DND-41 (cell line): ENCODE results near the gene UGT8.

Experiments used
- ATAC-seq: fragments of 200-7000 bp; cut with Tn5 transposase; 3 replicates; pipeline ENCODE4 v1.9.1; 2021; ENCODE audit warnings: low read depth; ENCODE audit not compliant: insufficient read depth
- DNase-seq: peaks from one replicate; pipeline ENCODE4 v3.0.0-alpha.2; 2020
- H2AFZ ChIP-seq: 2 replicates; pipeline ENCODE4 v1.6.0; 2012; ENCODE audit warnings: low read depth, low read length
- H3K27ac ChIP-seq: 2 replicates; pipeline ENCODE4 v1.5.1; 2012; ENCODE audit warnings: low read length, inconsistent platforms
- H3K27me3 ChIP-seq: fragments of 200-600 bp; sonication (generic); 2 replicates; pipeline ENCODE4 v1.6.0; 2012; ENCODE audit warnings: low read length, mild to moderate bottlenecking, inconsistent platforms; ENCODE audit not compliant: insufficient read depth, poor library complexity
- H3K36me3 ChIP-seq: 2 replicates; pipeline ENCODE4 v1.5.1; 2012; ENCODE audit warnings: low read length, inconsistent platforms; ENCODE audit not compliant: insufficient read depth
- H3K4me1 ChIP-seq: 2 replicates; pipeline ENCODE4 v1.5.1; 2012; ENCODE audit warnings: mild to moderate bottlenecking, low read length; ENCODE audit not compliant: insufficient read depth
- H3K4me2 ChIP-seq: 2 replicates; pipeline ENCODE4 v1.6.0; 2012; ENCODE audit warnings: mild to moderate bottlenecking, moderate library complexity, low read length, inconsistent platforms; ENCODE audit not compliant: insufficient read depth
- H3K4me3 ChIP-seq, 2 experiments: fragments of 200-600 bp in 1 of 2; shearing (Covaris generic) in 1 of 2; 2 replicates each; pipeline ENCODE4 v1.5.1; 2012 to 2016; ENCODE audit warnings: inconsistent platforms in 2 of 2, low read length in 2 of 2, mild to moderate bottlenecking in 2 of 2, low read depth in 1 of 2, moderate library complexity in 1 of 2
- H3K79me2 ChIP-seq: 2 replicates; pipeline ENCODE4 v1.6.0; 2012; ENCODE audit warnings: low read length, inconsistent platforms; ENCODE audit not compliant: insufficient read depth
- H3K9ac ChIP-seq: 2 replicates; pipeline ENCODE4 v1.6.0; 2012; ENCODE audit warnings: low read depth, mild to moderate bottlenecking, inconsistent platforms, low read length, moderate library complexity
- H3K9me3 ChIP-seq: 2 replicates; pipeline ENCODE4 v1.5.1; 2012; ENCODE audit warnings: low read length, moderate library complexity, mild to moderate bottlenecking, inconsistent platforms; ENCODE audit not compliant: insufficient read depth, severe bottlenecking
- H4K20me1 ChIP-seq: 2 replicates; pipeline ENCODE4 v1.6.0; 2012; ENCODE audit warnings: low read length; ENCODE audit not compliant: insufficient read depth
- CTCF ChIP-seq: IDR thresholded peaks from 2 replicates; pipeline ENCODE4 v1.5.1; 2012; ENCODE audit warnings: borderline replicate concordance, low read length, moderate library complexity, mild to moderate bottlenecking; ENCODE audit not compliant: poor library complexity, severe bottlenecking; ENCODE audit errors: extremely low read depth
- EZH2 ChIP-seq: IDR thresholded peaks from 3 replicates; pipeline ENCODE4 v1.6.1; 2012; ENCODE audit warnings: borderline replicate concordance, low read depth, mild to moderate bottlenecking, moderate library complexity, low read length, inconsistent platforms; ENCODE audit not compliant: severe bottlenecking

UGT8 gene

GRCh38 chr4:114694770-114695169 is 96.2 kb downstream of the UGT8 start:
- no peaks in the 10 kb centered on the region for H4K20me1 ChIP-seq
- DNase-seq = no peak
- peak; percentile 59; the same call in 1 of the 3 replicates for ATAC-seq

GRCh38 chr4:114698231-114698630 is 99.6 kb downstream of the UGT8 start:
- Histone ChIP-seq H3K4me2 (no peak overlapping the region), H3K9me3 (no peaks in the 10 kb centered on the region), H3K79me2 (no peaks in the 10 kb centered on the region), H4K20me1 (no peaks in the 10 kb centered on the region), H3K27ac (no peak overlapping the region), H3K4me1 (no peaks in the 10 kb centered on the region), H2AFZ (no peak overlapping the region), H3K4me3 (no peak overlapping the region), H3K9ac (no peak overlapping the region), H3K36me3 (no peaks in the 10 kb centered on the region), H3K27me3 (no peaks in the 10 kb centered on the region)
- DNase-seq = no peak
- no peak for ATAC-seq
- no peak for TF ChIP-seq EZH2
- no peak for TF ChIP-seq CTCF

More at GRCh38 chr4:114694770-114695169, 96.2 kb downstream of the UGT8 start:
- no peaks in the 10 kb centered on the region for H3K9me3 ChIP-seq
- H2AFZ ChIP-seq = no peak overlapping the region
- H3K4me1 ChIP-seq = no peaks in the 10 kb centered on the region
- no peak for TF ChIP-seq EZH2
- TF ChIP-seq CTCF = peak; percentile 62
- H3K27ac ChIP-seq = no peak overlapping the region
- H3K4me3 ChIP-seq = no peak overlapping the region
- H3K4me2 ChIP-seq = no peak overlapping the region
- H3K27me3 ChIP-seq = no peaks in the 10 kb centered on the region
- no peak overlapping the region for H3K9ac ChIP-seq
- H3K79me2 ChIP-seq = no peaks in the 10 kb centered on the region
- H3K36me3 ChIP-seq = no peaks in the 10 kb centered on the region

- no peak overlapping the region for H3K27ac ChIP-seq
- DNase-seq (no peak), ATAC-seq (no peak)
- H3K4me2 ChIP-seq = no peak overlapping the region
- H3K27me3 ChIP-seq = no peaks in the 10 kb centered on the region
- no peaks in the 10 kb centered on the region for H3K36me3 ChIP-seq
- no peaks in the 10 kb centered on the region for H3K4me1 ChIP-seq
- no peaks in the 10 kb centered on the region for H3K79me2 ChIP-seq
- H3K4me3 ChIP-seq = no peak overlapping the region
- no peak overlapping the region for H3K9ac ChIP-seq
- TF ChIP-seq CTCF (no peak), EZH2 (no peak)
- H2AFZ ChIP-seq = no peak overlapping the region
- H3K9me3 ChIP-seq = no peaks in the 10 kb centered on the region
- H4K20me1 ChIP-seq = no peaks in the 10 kb centered on the region
Measured at GRCh38 chr4:114701491-114701890, 102.9 kb downstream of the UGT8 start.

- TF ChIP-seq EZH2 (no peak), CTCF (no peak)
- H3K27me3 ChIP-seq = no peaks in the 10 kb centered on the region
Measured at GRCh38 chr4:114717432-114717831, 118.8 kb downstream of the UGT8 start.

More at GRCh38 chr4:114717432-114717831, 118.8 kb downstream of the UGT8 start:
- H2AFZ ChIP-seq = no peak overlapping the region
- H3K9me3 ChIP-seq = no peaks in the 10 kb centered on the region
- no peak overlapping the region for H3K27ac ChIP-seq
- no peaks in the 10 kb centered on the region for H3K36me3 ChIP-seq
- no peaks in the 10 kb centered on the region for H4K20me1 ChIP-seq
- DNase-seq = no peak
- no peak overlapping the region for H3K4me2 ChIP-seq
- no peaks in the 10 kb centered on the region for H3K4me1 ChIP-seq
- no peak overlapping the region for H3K9ac ChIP-seq
- no peak overlapping the region for H3K4me3 ChIP-seq
- H3K79me2 ChIP-seq = no peaks in the 10 kb centered on the region
- ATAC-seq = no peak
